ENCODE results near the gene MCC.

Gene MCC

DNA sequence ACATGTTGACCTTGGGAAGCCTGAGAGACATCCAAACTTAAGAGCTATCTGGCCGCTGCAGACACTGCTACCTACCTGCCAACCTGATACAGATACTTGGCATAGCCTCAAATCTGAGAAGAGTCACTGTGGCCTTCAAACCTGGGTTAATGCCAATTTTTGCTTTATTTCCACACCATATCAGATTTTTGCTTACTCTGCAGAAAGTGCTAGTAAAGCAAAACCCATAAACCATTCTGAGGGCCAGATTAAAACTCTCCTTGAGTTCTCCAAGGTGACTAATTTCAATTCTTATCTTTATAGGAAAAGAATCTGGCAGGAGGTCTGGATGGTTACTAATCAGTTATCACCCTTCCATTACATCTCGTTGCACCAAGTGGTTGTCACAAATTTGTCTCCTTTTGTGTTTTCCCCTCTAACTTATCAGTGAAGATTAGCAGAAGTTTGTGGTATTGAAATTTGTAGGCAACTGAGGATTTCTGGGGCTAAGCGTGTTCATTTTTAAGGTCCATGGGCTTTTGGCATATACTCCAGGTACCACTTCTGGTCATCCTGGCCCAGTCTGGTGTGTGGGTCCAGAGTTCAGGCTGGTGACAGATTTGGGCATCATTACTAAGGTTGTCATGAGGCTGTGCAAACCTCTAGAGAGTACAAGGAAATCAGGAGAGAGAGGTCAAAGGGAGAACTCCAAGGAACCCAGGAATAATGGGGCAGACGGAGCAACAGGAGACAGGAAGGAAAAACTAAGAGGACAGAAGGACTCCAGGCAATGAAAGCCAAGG is 231.4 kb downstream of the MCC start:
- DNase-seq (ENCODE audit: extremely low read depth, insufficient read length) = no peak
- TF ChIP-seq, protein P1, sequence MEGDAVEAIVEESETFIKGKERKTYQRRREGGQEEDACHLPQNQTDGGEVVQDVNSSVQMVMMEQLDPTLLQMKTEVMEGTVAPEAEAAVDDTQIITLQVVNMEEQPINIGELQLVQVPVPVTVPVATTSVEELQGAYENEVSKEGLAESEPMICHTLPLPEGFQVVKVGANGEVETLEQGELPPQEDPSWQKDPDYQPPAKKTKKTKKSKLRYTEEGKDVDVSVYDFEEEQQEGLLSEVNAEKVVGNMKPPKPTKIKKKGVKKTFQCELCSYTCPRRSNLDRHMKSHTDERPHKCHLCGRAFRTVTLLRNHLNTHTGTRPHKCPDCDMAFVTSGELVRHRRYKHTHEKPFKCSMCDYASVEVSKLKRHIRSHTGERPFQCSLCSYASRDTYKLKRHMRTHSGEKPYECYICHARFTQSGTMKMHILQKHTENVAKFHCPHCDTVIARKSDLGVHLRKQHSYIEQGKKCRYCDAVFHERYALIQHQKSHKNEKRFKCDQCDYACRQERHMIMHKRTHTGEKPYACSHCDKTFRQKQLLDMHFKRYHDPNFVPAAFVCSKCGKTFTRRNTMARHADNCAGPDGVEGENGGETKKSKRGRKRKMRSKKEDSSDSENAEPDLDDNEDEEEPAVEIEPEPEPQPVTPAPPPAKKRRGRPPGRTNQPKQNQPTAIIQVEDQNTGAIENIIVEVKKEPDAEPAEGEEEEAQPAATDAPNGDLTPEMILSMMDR (IDR thresholded peaks at IDR 0.05; ENCODE audit: insufficient read depth, low read length, poor library complexity, severe bottlenecking) = no peak
- no peaks in the 10 kb centered on the region; the same call in 1 of the 2 replicates for H3K27me3 ChIP-seq (replicated peaks; ENCODE audit: control insufficient read depth, insufficient read depth, low read length)
- no peak overlapping the region for H3K4me3 ChIP-seq (replicated peaks; ENCODE audit: low read depth, low read length)
- no peaks in the 10 kb centered on the region for H3K36me3 ChIP-seq (ENCODE audit: control insufficient read depth, insufficient read depth, low read length)

DNA sequence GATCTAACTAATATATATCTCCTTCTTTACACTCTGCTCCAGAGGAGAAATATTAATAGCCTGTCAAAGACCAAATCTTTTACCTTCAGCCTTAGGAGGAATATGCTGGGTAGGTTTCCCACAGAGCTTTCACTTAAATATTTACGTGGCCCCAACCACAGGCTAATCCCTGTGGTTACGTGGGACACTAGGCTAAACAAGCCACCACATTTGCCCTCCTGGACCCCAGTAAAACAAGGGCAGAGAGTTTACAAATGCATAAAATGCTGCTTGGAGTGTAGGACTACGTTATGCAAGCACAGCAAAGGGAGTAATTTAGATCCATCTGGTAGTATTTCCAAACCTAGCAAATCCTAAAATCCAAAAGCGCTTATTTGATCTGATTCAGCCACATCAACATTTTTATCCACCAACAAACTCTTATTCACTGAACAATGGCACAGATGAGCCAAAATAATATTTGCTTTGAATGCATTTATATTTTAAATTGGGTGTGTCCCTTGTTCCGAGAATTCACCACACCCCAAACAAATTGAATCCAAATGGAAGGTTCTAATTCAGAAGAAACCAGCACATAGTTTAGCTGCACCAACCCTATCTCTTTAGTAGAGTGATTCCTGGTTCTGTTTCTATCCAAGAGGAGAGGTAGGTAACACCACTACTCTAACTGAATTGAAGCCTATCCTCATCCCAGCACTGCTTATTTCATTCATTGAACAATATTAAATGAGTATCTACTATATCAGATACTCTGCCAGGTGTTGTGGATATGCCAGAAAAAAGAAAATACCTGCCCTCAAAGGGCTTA is 232.5 kb downstream of the MCC start:
- TF ChIP-seq, protein P1 (IDR thresholded peaks at IDR 0.05; ENCODE audit: insufficient read depth, low read length, poor library complexity, severe bottlenecking) = no peak
- H3K36me3 ChIP-seq (ENCODE audit: control insufficient read depth, insufficient read depth, low read length) = no peaks in the 10 kb centered on the region

DNA sequence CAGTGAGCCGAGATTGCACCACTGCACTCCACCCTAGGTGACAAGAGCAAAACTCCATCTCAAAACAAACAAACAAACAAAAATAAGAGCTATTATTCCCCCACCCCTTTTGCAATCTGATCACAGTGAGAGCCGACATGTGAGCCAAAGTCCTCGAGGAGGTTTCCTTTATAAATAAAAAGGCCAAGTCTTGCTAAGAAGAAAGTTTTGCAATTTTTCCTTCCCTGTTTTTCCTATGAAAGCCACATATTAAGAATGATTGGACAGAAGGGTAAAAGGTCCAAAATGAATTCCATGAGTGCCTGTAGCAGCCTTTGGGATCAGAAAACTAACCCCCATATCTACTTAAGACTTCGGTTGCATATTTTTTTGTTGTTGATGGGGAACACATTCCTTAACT is 233.1 kb downstream of the MCC start:
- DNase-seq (ENCODE audit: extremely low read depth, insufficient read length) = no peak
- TF ChIP-seq, protein P1 (IDR thresholded peaks at IDR 0.05; ENCODE audit: insufficient read depth, low read length, poor library complexity, severe bottlenecking) = no peak
- Histone ChIP-seq H3K36me3 (ENCODE audit: control insufficient read depth, insufficient read depth, low read length) (no peaks in the 10 kb centered on the region), H3K4me3 (replicated peaks; ENCODE audit: low read depth, low read length) (no peak overlapping the region), H3K27me3 (replicated peaks; ENCODE audit: control insufficient read depth, insufficient read depth, low read length) (no peaks in the 10 kb centered on the region; the same call in none of the 2 replicates)

More for the DNA sequence above, 232.5 kb downstream of the MCC start:
- DNase-seq (ENCODE audit: extremely low read depth, insufficient read length) = no peak
- Histone ChIP-seq H3K27me3 (replicated peaks; ENCODE audit: control insufficient read depth, insufficient read depth, low read length) (no peaks in the 10 kb centered on the region; the same call in 1 of the 2 replicates), H3K4me3 (replicated peaks; ENCODE audit: low read depth, low read length) (no peak overlapping the region)

DNA sequence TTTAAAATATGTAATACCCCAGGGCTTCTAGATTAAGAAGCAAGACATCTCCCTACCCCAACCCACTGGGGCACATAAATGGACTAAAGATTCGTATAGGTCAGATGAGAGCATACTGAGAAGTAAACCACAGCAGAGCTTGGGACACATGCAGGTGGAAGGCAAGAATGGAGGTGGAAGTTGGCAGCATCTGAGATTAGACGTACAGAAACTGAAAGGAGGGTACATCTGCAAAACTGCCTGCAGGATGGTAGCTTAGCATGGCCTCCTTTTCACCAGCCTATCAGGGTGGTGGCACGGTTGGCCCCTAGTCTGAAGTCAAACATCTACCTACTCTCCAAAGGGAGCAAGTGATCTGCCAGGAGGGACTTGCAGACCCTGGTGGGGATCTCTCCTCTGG is 235.2 kb downstream of the MCC start:
- no peaks in the 10 kb centered on the region for H3K36me3 ChIP-seq (ENCODE audit: control insufficient read depth, insufficient read depth, low read length)
- DNase-seq (ENCODE audit: extremely low read depth, insufficient read length) = no peak
- H3K27me3 ChIP-seq (replicated peaks; ENCODE audit: control insufficient read depth, insufficient read depth, low read length) = no peaks in the 10 kb centered on the region; the same call in none of the 2 replicates
- TF ChIP-seq, protein P1 (IDR thresholded peaks at IDR 0.05; ENCODE audit: insufficient read depth, low read length, poor library complexity, severe bottlenecking) = no peak
- H3K4me3 ChIP-seq (replicated peaks; ENCODE audit: low read depth, low read length) = no peak overlapping the region

DNA sequence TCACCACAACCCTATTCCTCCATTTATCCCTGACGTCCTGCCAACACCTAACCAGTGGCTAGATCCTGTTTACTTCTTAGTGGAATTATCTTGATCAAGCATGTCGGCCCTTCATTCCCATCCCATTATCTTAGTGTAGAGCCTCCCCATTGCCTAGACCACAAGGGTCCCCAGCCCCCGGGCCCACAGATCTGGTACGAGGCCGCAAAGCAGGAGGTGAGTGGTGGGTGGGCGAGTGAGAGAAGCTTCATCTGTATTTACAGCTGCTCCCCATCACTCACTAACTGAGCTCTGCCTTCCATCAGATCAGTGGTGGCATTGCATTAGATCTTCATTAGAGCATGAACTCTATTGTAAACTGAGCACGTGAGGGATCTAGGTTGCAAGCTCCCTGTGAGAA is 236.2 kb downstream of the MCC start:
- H3K36me3 ChIP-seq (ENCODE audit: control insufficient read depth, insufficient read depth, low read length) = no peaks in the 10 kb centered on the region
- TF ChIP-seq, protein P1 (IDR thresholded peaks at IDR 0.05; ENCODE audit: insufficient read depth, low read length, poor library complexity, severe bottlenecking) = no peak
- H3K4me3 ChIP-seq (replicated peaks; ENCODE audit: low read depth, low read length) = no peak overlapping the region
- DNase-seq (ENCODE audit: extremely low read depth, insufficient read length) = no peak
- H3K27me3 ChIP-seq (replicated peaks; ENCODE audit: control insufficient read depth, insufficient read depth, low read length) = no peaks in the 10 kb centered on the region; the same call in none of the 2 replicates

Data from GM06990 (cell line).